Activated T-cell treated with anti-CD3 and anti-CD28 coated beads, Interleukin-2, amount 50 U/mL, for 24 hours (primary cell): ENCODE data around the gene LYAR.

Experiments used
- DNase-seq: peaks from one replicate; pipeline ENCODE4 v3.0.0-alpha.2; 2020
- H3K27ac Mint-ChIP-seq: 2 replicates; pipeline ENCODE4 v1.8.0; 2020; ENCODE audit warnings: mild to moderate bottlenecking, mixed read lengths
- H3K27me3 Mint-ChIP-seq: 2 replicates; pipeline ENCODE4 v1.8.0; 2020; ENCODE audit warnings: mixed read lengths
- H3K36me3 Mint-ChIP-seq: 2 replicates; pipeline ENCODE4 v1.8.0; 2020; ENCODE audit warnings: low read depth, mixed read lengths
- H3K4me1 Mint-ChIP-seq: 2 replicates; pipeline ENCODE4 v1.8.0; 2020; ENCODE audit warnings: low read depth, mixed read lengths
- H3K4me3 Mint-ChIP-seq: 2 replicates; pipeline ENCODE4 v1.8.0; 2020; ENCODE audit warnings: mild to moderate bottlenecking, moderate library complexity, mixed read lengths
- H3K9me3 Mint-ChIP-seq: 2 replicates; pipeline ENCODE4 v1.8.0; 2020; ENCODE audit warnings: mixed read lengths

Gene LYAR

GRCh38 chr4:4289941-4290850, at the start of gene LYAR, which contains the start of gene ZBTB49:
LYAR (minus strand) TSS chr4:4290154; CDS start chr4:4283742, 6,412 bp downstream.
ZBTB49 (plus strand) TSS chr4:4290251; CDS start chr4:4299946, 9,695 bp downstream.
- no peaks in the 10 kb centered on the region for H3K9me3 Mint-ChIP-seq
- peaks cover 61% of the 10 kb centered on the region for H3K4me1 Mint-ChIP-seq
- peak within 1 kb of the TSS; percentile 94 for H3K27ac Mint-ChIP-seq
- peaks cover 62% of the 10 kb centered on the region for H3K36me3 Mint-ChIP-seq
- no peaks in the 10 kb centered on the region for H3K27me3 Mint-ChIP-seq
- peak; percentile 99 for DNase-seq
- H3K4me3 Mint-ChIP-seq = peak within 1 kb of the TSS; percentile 97

- Mint-ChIP-seq H3K4me3 (no peak overlapping the region), H3K4me1 (peaks cover 7% of the 10 kb centered on the region), H3K27ac (no peak overlapping the region), H3K9me3 (no peaks in the 10 kb centered on the region), H3K27me3 (no peaks in the 10 kb centered on the region), H3K36me3 (no peaks in the 10 kb centered on the region)
- DNase-seq = no peak
These were observed 49.6 kb upstream of the LYAR start for GRCh38 chr4:4339504-4340085.

GRCh38 chr4:4338210-4339001, 48.5 kb upstream of the LYAR start:
- no peaks in the 10 kb centered on the region for H3K27me3 Mint-ChIP-seq
- no peak overlapping the region for H3K27ac Mint-ChIP-seq
- no peak overlapping the region for H3K4me3 Mint-ChIP-seq
- no peaks in the 10 kb centered on the region for H3K36me3 Mint-ChIP-seq
- no peaks in the 10 kb centered on the region for H3K9me3 Mint-ChIP-seq
- DNase-seq = no peak
- H3K4me1 Mint-ChIP-seq = peaks cover 7% of the 10 kb centered on the region

- peak; percentile 81 for DNase-seq
- H3K4me3 Mint-ChIP-seq = no peak overlapping the region
These were observed 45.0 kb upstream of the LYAR start for GRCh38 chr4:4334798-4335520.

GRCh38 chr4:4333265-4333706, 43.3 kb upstream of the LYAR start:
- Mint-ChIP-seq H3K36me3 (no peaks in the 10 kb centered on the region), H3K4me1 (peaks cover 7% of the 10 kb centered on the region), H3K27me3 (no peaks in the 10 kb centered on the region), H3K9me3 (no peaks in the 10 kb centered on the region), H3K4me3 (no peak overlapping the region), H3K27ac (no peak overlapping the region)
- DNase-seq = no peak

More at GRCh38 chr4:4334798-4335520, 45.0 kb upstream of the LYAR start:
- no peaks in the 10 kb centered on the region for H3K27me3 Mint-ChIP-seq
- H3K27ac Mint-ChIP-seq = no peak overlapping the region
- peaks cover 7% of the 10 kb centered on the region for H3K4me1 Mint-ChIP-seq
- H3K9me3 Mint-ChIP-seq = no peaks in the 10 kb centered on the region
- no peaks in the 10 kb centered on the region for H3K36me3 Mint-ChIP-seq

GRCh38 chr4:4332529-4332928, 42.6 kb upstream of the LYAR start:
- H3K27me3 Mint-ChIP-seq = no peaks in the 10 kb centered on the region
- H3K4me1 Mint-ChIP-seq = peaks cover 7% of the 10 kb centered on the region
- H3K4me3 Mint-ChIP-seq = no peak overlapping the region
- no peaks in the 10 kb centered on the region for H3K9me3 Mint-ChIP-seq
- DNase-seq = no peak
- no peaks in the 10 kb centered on the region for H3K36me3 Mint-ChIP-seq
- H3K27ac Mint-ChIP-seq = no peak overlapping the region

GRCh38 chr4:4330794-4331193, 40.8 kb upstream of the LYAR start:
- no peaks in the 10 kb centered on the region for H3K9me3 Mint-ChIP-seq
- DNase-seq = no peak
- no peaks in the 10 kb centered on the region for H3K36me3 Mint-ChIP-seq
- H3K27me3 Mint-ChIP-seq = no peaks in the 10 kb centered on the region
- H3K27ac Mint-ChIP-seq = no peak overlapping the region
- H3K4me1 Mint-ChIP-seq = peaks cover 7% of the 10 kb centered on the region
- no peak overlapping the region for H3K4me3 Mint-ChIP-seq

GRCh38 chr4:4329496-4329895, 39.5 kb upstream of the LYAR start:
- Mint-ChIP-seq H3K27me3 (no peaks in the 10 kb centered on the region), H3K4me1 (no peaks in the 10 kb centered on the region), H3K9me3 (no peaks in the 10 kb centered on the region), H3K36me3 (no peaks in the 10 kb centered on the region), H3K27ac (no peak overlapping the region), H3K4me3 (no peak overlapping the region)
- no peak for DNase-seq

GRCh38 chr4:4328840-4329239, 38.9 kb upstream of the LYAR start:
- H3K36me3 Mint-ChIP-seq = no peaks in the 10 kb centered on the region
- no peak overlapping the region for H3K27ac Mint-ChIP-seq
- DNase-seq = no peak
- H3K9me3 Mint-ChIP-seq = no peaks in the 10 kb centered on the region
- no peak overlapping the region for H3K4me3 Mint-ChIP-seq
- no peaks in the 10 kb centered on the region for H3K27me3 Mint-ChIP-seq
- H3K4me1 Mint-ChIP-seq = no peaks in the 10 kb centered on the region

GRCh38 chr4:4328206-4328605, 38.3 kb upstream of the LYAR start:
- no peaks in the 10 kb centered on the region for H3K4me1 Mint-ChIP-seq
- DNase-seq = no peak
- H3K9me3 Mint-ChIP-seq = no peaks in the 10 kb centered on the region
- H3K27me3 Mint-ChIP-seq = no peaks in the 10 kb centered on the region
- H3K27ac Mint-ChIP-seq = no peak overlapping the region
- no peak overlapping the region for H3K4me3 Mint-ChIP-seq
- peaks cover 2% of the 10 kb centered on the region for H3K36me3 Mint-ChIP-seq

- DNase-seq = no peak
These were observed 37.7 kb upstream of the LYAR start for GRCh38 chr4:4327652-4328121.

GRCh38 chr4:4326166-4326565, 36.2 kb upstream of the LYAR start:
- H3K4me3 Mint-ChIP-seq = no peak overlapping the region
- H3K36me3 Mint-ChIP-seq = peaks cover 17% of the 10 kb centered on the region
- H3K27ac Mint-ChIP-seq = no peak overlapping the region
- no peaks in the 10 kb centered on the region for H3K4me1 Mint-ChIP-seq
- DNase-seq = no peak
- no peaks in the 10 kb centered on the region for H3K27me3 Mint-ChIP-seq
- H3K9me3 Mint-ChIP-seq = no peaks in the 10 kb centered on the region

More at GRCh38 chr4:4327652-4328121, 37.7 kb upstream of the LYAR start:
- no peaks in the 10 kb centered on the region for H3K9me3 Mint-ChIP-seq
- H3K4me1 Mint-ChIP-seq = no peaks in the 10 kb centered on the region
- no peak overlapping the region for H3K27ac Mint-ChIP-seq
- peaks cover 4% of the 10 kb centered on the region for H3K36me3 Mint-ChIP-seq
- no peaks in the 10 kb centered on the region for H3K27me3 Mint-ChIP-seq
- H3K4me3 Mint-ChIP-seq = no peak overlapping the region

GRCh38 chr4:4325321-4325720, 35.4 kb upstream of the LYAR start:
- DNase-seq = no peak
- peaks cover 25% of the 10 kb centered on the region for H3K36me3 Mint-ChIP-seq
- no peaks in the 10 kb centered on the region for H3K27me3 Mint-ChIP-seq
- H3K9me3 Mint-ChIP-seq = no peaks in the 10 kb centered on the region
- no peak overlapping the region for H3K27ac Mint-ChIP-seq
- no peaks in the 10 kb centered on the region for H3K4me1 Mint-ChIP-seq
- no peak overlapping the region for H3K4me3 Mint-ChIP-seq
